Neural cell (in vitro differentiated cells): ENCODE results near the gene ANAPC15.

Experiments
- CTCF ChIP-seq: fragments of 450-650 bp; IDR thresholded peaks from 2 replicates; pipeline ENCODE4 v1.5.1; 2014; ENCODE audit warnings: antibody characterized with exemption, mild to moderate bottlenecking, moderate library complexity; ENCODE audit not compliant: poor library complexity, severe bottlenecking
- EZH2 ChIP-seq: fragments of 200-600, 300-800 bp; shearing (Covaris generic), sonication (generic); IDR thresholded peaks from 2 replicates; pipeline ENCODE4 v1.6.1; 2014; ENCODE audit warnings: antibody characterized with exemption, low read length, borderline replicate concordance, mild to moderate bottlenecking; ENCODE audit not compliant: insufficient read depth, poor library complexity, severe bottlenecking
- TAF1 ChIP-seq: IDR thresholded peaks from 2 replicates; pipeline ENCODE4 v1.6.1; 2012; ENCODE audit warnings: low read depth

- TF ChIP-seq CTCF (no peak), EZH2 (no peak), TAF1 (no peak)
Measured at GRCh38 chr11:72066855-72067254, 45.6 kb downstream of the ANAPC15 start.
